AG04450 (cell line): ENCODE measurements around the gene PPAN. TPM values are rescaled to one million over a fixed set of nuclear protein-coding genes. Genes with fewer than 3 reads are reported as not detected.

Source experiments
- CTCF ChIA-PET: fragments of 300-600, 350-600 bp; formaldehyde crosslinking; extraction: SDS; loops from one replicate; lab custom pipeline; 2022; ENCODE audit warnings: antibody characterized with exemption, inconsistent platforms; lab: Charles Lee
- POLR2A ChIA-PET: fragments of 350-600 bp; formaldehyde crosslinking; extraction: SDS; loops from one replicate; lab custom pipeline; 2021; ENCODE audit warnings: antibody characterized with exemption, inconsistent platforms; lab: Yijun Ruan, JAX
- DNase-seq: peaks from one replicate; pipeline ENCODE4 v3.0.0-alpha.2; 2011; ENCODE audit warnings: low read depth, low spot score
- H3K27ac ChIP-seq: one replicate; pipeline ENCODE4 v1.5.1; 2012; ENCODE audit warnings: low read depth, low read length, control low read depth
- H3K27me3 ChIP-seq: one replicate; pipeline ENCODE4 v1.6.0; 2012; ENCODE audit warnings: low read length; ENCODE audit not compliant: control insufficient read depth, insufficient read depth
- H3K4me3 ChIP-seq: 2 replicates; pipeline ENCODE4 v1.5.1; 2011; ENCODE audit warnings: mild to moderate bottlenecking, low read depth, low read length, control low read depth
- H3K9me3 ChIP-seq: 2 replicates; pipeline ENCODE4 v1.5.1; 2012; ENCODE audit warnings: low read length; ENCODE audit not compliant: control insufficient read depth, insufficient read depth
- polyA plus RNA-seq: library from polyadenylated mRNA; depleted of rRNA; stranded (reverse); fragments of >200 nt; gene quantifications from 2 replicates; pipeline ENCODE4 v1.2.3, GENCODE V29; 2011
- TF ChIP-seq, protein P1 (sequence below): IDR thresholded peaks from 2 replicates; pipeline ENCODE4 v1.5.1; 2011; ENCODE audit warnings: low read depth, low read length, control low read depth, inconsistent platforms

PPAN gene
- polyA plus RNA-seq, 1 experiment = 11.5 TPM

DNA sequence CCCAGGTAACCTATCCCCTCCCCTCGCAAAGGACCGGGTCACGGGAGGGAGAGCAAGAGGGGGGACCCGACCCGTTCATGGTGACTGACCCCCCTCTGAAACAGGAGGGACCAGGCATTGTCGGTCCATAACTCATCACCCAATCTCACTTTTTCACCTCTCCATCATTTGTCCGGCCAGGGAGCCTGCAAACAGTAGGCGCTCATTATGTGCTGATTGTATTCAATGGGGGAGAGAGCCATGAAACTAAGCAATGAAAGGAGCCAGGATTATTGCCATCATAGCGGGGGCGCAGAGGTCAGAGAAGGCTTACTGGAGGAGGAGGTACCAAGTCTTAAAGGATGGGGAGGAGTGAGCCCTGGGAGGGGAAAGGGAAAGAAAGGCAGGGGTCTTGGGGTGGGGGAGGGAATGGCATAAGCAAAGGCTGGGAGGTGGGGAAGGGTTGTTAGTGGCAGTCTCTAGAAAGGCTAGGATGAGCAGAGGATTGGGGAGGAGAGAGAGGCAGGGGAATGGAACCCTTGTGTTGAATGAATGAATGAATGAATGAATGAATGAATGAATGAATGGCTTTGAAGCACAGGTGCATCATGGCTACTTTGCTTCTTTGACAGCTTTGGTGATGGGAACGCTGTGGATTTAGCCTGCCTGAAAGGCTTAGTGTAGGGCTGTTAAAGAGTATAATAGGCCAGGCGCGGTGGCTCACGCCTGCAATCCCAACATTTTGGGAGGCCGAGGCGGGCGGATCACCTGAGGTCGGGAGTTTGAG, 18.7 kb upstream of the PPAN start:
- TF ChIP-seq, protein P1, sequence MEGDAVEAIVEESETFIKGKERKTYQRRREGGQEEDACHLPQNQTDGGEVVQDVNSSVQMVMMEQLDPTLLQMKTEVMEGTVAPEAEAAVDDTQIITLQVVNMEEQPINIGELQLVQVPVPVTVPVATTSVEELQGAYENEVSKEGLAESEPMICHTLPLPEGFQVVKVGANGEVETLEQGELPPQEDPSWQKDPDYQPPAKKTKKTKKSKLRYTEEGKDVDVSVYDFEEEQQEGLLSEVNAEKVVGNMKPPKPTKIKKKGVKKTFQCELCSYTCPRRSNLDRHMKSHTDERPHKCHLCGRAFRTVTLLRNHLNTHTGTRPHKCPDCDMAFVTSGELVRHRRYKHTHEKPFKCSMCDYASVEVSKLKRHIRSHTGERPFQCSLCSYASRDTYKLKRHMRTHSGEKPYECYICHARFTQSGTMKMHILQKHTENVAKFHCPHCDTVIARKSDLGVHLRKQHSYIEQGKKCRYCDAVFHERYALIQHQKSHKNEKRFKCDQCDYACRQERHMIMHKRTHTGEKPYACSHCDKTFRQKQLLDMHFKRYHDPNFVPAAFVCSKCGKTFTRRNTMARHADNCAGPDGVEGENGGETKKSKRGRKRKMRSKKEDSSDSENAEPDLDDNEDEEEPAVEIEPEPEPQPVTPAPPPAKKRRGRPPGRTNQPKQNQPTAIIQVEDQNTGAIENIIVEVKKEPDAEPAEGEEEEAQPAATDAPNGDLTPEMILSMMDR = no peak
- peak overlapping the region; percentile 92 for H3K4me3 ChIP-seq
- no peaks in the 10 kb centered on the region for H3K27me3 ChIP-seq
- ChIA-PET CTCF (interaction anchor here (0.7 kb wide), 1 partner anchor 102 kb away, joined by 6 read pairs; no protein-coding TSS in a partner anchor), POLR2A (interaction anchor here (0.7 to 1.0 kb wide), 2 partner anchors 9 to 83 kb away, joined by 4 read pairs; no protein-coding TSS in a partner anchor)
- peaks cover 4% of the 10 kb centered on the region; the same call in 1 of the 2 replicates for H3K9me3 ChIP-seq
- DNase-seq = no peak
- no peak overlapping the region for H3K27ac ChIP-seq

DNA sequence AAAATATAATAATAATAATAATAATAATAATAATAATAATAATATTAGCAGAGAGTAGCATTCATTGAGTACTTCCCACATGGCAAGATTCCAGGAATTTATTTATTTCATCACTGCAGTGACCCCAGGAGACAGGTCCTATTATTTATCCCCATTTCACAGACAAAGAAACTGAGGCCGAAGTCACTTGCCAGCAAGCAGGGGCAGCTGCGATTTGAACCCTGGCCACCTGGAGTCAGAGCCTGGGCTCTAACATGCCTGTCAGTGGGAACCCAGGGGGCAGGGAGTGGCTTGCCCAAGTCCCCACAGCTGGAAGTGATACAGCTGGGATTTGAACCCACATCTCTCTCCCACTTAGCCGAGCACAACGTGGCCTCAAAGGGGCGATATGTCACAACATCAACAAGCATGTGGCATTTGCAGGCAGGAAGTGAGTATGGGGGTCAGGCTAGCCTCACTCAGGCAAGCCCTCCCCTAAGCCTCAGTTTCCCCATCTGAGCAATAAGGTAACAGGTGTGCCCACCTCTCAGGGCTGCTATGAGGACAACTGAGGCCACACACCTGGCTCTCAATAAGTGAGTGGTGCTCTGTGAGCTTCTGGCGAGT, 17.1 kb upstream of the PPAN start:
- Histone ChIP-seq H3K4me3 (no peak overlapping the region), H3K9me3 (peaks cover 7% of the 10 kb centered on the region; the same call in 1 of the 2 replicates), H3K27ac (no peak overlapping the region), H3K27me3 (no peaks in the 10 kb centered on the region)
- no peak for DNase-seq
- ChIA-PET POLR2A (no interaction called here), CTCF (no interaction called here)
- TF ChIP-seq, protein P1 = no peak

DNA sequence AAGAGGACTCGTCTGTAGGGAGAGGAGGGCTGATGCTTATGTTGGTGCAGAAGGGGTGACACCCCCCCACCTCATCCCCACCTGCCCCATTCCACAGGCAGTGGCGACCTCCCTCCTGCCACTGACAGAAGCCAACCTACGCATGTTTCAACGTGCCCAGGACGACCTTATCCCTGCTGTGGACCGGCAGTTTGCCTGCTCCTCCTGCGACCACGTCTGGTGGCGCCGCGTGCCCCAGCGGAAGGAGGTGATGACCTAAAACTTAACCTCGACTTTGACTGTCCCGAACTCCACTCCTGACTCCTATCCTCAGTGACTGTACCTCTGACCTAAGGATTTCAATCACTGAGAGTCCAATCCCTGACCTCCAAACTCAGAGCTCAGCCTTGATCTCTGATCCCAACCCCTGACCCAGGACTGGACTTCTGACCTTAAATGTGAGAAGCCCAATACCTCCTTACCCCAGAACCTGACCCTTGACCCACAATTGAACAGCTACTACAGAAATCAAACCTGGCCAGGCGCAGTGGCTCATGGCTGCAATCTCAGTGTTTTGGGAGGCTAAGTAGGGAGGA, 16.3 kb upstream of the PPAN start:
- DNase-seq = no peak
- TF ChIP-seq, protein P1 = no peak
- Histone ChIP-seq H3K9me3 (peaks cover 7% of the 10 kb centered on the region; the same call in 1 of the 2 replicates), H3K4me3 (no peak overlapping the region), H3K27me3 (no peaks in the 10 kb centered on the region), H3K27ac (no peak overlapping the region)
- CTCF ChIA-PET = no interaction called here
- POLR2A ChIA-PET = no interaction called here

DNA sequence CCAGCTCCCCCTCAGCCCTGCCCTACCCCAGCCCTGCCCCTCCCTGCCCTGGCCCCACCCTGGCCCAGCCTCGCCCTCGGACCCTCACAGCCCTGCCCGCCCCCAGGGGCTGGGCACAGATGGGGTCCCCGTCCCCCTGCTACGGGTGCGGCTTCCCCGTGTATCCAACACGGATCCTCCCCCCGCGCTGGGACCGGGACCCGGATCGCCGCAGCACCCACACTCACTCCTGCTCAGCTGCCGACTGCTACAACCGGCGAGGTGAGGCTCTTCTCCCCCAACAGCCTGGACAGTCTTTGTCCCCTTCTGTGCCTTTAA, 14.8 kb upstream of the PPAN start:
- TF ChIP-seq, protein P1 = no peak
- CTCF ChIA-PET = no interaction called here
- DNase-seq = no peak
- no peak overlapping the region for H3K27ac ChIP-seq
- peaks cover 10% of the 10 kb centered on the region; the same call in 1 of the 2 replicates for H3K9me3 ChIP-seq
- POLR2A ChIA-PET = interaction anchor here (0.6 kb wide), 1 partner anchor 389 kb away, joined by 11 read pairs; no protein-coding TSS in a partner anchor
- H3K4me3 ChIP-seq = no peak overlapping the region
- H3K27me3 ChIP-seq = no peaks in the 10 kb centered on the region
